ENCODE results near the gene AP2B1.

DNA sequence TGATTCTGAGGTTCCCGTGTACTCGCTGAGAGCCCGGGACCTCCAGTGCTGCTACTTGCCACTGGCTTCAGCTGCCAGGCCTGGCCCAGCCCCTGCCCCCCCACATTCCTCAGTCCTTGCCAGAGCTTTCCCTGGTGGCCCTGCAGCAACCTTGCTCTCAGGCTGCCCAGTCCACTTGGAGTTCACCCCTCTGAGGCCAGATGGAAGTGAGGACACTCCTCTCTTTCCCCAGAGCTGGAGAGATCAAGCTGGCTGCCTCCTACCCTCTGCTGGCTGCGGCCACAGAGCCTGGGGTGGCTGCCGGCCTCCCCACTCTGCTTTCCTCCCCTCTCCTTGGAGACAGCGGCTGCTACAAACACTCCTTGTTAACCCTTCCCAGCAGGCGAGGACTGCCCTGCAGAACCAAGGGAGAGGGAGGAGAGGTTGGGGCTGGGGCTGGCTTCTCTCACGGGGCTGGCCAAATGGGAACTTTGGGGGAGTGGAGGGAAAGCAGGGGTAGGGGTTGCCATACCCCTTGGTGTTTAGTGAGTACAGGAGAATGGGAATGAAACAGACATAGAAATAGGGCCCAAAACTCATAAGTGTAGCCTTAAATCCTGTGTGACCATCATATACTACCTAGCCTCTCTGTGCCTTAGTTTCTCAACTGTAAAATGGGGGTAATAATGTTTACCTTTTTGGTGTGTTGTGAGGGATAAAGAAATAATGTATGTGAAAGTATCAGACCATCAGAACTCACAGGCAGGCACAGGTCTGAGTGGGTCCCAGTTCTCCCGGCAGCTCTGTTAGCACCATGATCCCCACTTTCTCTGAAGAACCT, 166.0 kb downstream of the AP2B1 start, which contains the start of gene GAS2L2:
- TF ChIP-seq, protein P1, sequence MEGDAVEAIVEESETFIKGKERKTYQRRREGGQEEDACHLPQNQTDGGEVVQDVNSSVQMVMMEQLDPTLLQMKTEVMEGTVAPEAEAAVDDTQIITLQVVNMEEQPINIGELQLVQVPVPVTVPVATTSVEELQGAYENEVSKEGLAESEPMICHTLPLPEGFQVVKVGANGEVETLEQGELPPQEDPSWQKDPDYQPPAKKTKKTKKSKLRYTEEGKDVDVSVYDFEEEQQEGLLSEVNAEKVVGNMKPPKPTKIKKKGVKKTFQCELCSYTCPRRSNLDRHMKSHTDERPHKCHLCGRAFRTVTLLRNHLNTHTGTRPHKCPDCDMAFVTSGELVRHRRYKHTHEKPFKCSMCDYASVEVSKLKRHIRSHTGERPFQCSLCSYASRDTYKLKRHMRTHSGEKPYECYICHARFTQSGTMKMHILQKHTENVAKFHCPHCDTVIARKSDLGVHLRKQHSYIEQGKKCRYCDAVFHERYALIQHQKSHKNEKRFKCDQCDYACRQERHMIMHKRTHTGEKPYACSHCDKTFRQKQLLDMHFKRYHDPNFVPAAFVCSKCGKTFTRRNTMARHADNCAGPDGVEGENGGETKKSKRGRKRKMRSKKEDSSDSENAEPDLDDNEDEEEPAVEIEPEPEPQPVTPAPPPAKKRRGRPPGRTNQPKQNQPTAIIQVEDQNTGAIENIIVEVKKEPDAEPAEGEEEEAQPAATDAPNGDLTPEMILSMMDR (IDR thresholded peaks at IDR 0.05 in 8 of 11, conservative IDR thresholded peaks at IDR 0.05 in 3 of 11) = no peak
- TF ChIP-seq POLR2A (IDR thresholded peaks at IDR 0.05) (no peak), POLR2AphosphoS5 (IDR thresholded peaks at IDR 0.05) (no peak)

All from spleen (tissue), 7 donors.